Stimulated activated naive CD8-positive, alpha-beta T cell treated with anti-CD3 and anti-CD28 coated beads, Interleukin-15, Interleukin-2, amounts not matched to agents 100 ng/mL and 50 ng/mL, for 24 hours (primary cell): ENCODE results near the gene C9orf152.
"Not testable (repeated sequence)": the region's sequence is repeated elsewhere in the genome, so short reads cannot be mapped to it uniquely, and the experiment has no call there.

ENCODE experiments used
- H3K27ac Mint-ChIP-seq: one replicate; pipeline ENCODE4 v1.8.0; 2021; ENCODE audit warnings: mild to moderate bottlenecking, mixed read lengths
- H3K27me3 Mint-ChIP-seq: one replicate; pipeline ENCODE4 v1.8.0; 2021; ENCODE audit warnings: mixed read lengths
- H3K36me3 Mint-ChIP-seq: one replicate; pipeline ENCODE4 v1.8.0; 2021; ENCODE audit warnings: low read depth, mixed read lengths
- H3K4me1 Mint-ChIP-seq: one replicate; pipeline ENCODE4 v1.8.0; 2021; ENCODE audit warnings: low read depth, mixed read lengths
- H3K4me3 Mint-ChIP-seq: one replicate; pipeline ENCODE4 v1.8.0; 2021; ENCODE audit warnings: mild to moderate bottlenecking, mixed read lengths
- H3K9me3 Mint-ChIP-seq: one replicate; pipeline ENCODE4 v1.8.0; 2021; ENCODE audit warnings: mixed read lengths

Gene C9orf152

DNA sequence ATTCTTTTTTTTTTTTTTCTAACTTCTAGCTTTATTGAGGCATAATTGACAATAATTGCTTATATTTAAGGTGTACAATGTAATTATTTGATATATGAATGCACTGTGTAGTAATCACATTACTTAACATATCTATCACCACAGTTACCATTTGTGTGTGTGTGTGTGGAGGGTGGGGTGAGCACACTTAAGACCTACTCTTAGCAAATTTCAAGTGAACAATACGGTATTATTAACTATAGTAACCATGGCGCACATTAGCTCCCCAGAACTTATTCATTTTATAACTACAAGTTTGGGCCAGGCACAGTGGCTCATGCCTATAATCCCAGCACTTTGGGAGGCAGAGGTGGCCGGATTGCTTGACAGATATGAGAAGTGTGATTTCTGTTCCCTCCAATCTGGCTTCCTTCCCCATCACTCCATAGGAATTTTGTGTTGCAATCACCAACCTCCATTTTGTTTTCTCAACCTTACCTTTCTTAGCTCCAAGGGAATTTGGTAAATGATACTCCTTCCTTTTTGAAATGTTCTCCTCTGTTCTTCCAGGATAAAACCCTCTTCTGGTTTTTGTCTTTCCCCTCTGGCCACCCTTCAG is 33.4 kb upstream of the C9orf152 start:
- Mint-ChIP-seq H3K9me3 (no peaks in the 10 kb centered on the region), H3K4me3 (no peak overlapping the region), H3K4me1 (no peaks in the 10 kb centered on the region), H3K36me3 (peaks cover 30% of the 10 kb centered on the region), H3K27me3 (peaks cover 3% of the 10 kb centered on the region), H3K27ac (no peak overlapping the region)

- Mint-ChIP-seq H3K4me1 (no peaks in the 10 kb centered on the region), H3K4me3 (no peak overlapping the region), H3K36me3 (peaks cover 23% of the 10 kb centered on the region), H3K27me3 (peaks cover 4% of the 10 kb centered on the region), H3K9me3 (no peaks in the 10 kb centered on the region), H3K27ac (no peak overlapping the region)
These were observed 32.2 kb upstream of the C9orf152 start for GRCh38 chr9:110240198-110240597.

- H3K9me3 Mint-ChIP-seq, result no peaks in the 10 kb centered on the region
- H3K4me3 Mint-ChIP-seq, result no peak overlapping the region
- H3K27ac Mint-ChIP-seq, result no peak overlapping the region
- H3K4me1 Mint-ChIP-seq, result no peaks in the 10 kb centered on the region
- no peaks in the 10 kb centered on the region for H3K27me3 Mint-ChIP-seq
- no peaks in the 10 kb centered on the region for H3K36me3 Mint-ChIP-seq
These were observed 20.4 kb upstream of the C9orf152 start for GRCh38 chr9:110228321-110228720.

DNA sequence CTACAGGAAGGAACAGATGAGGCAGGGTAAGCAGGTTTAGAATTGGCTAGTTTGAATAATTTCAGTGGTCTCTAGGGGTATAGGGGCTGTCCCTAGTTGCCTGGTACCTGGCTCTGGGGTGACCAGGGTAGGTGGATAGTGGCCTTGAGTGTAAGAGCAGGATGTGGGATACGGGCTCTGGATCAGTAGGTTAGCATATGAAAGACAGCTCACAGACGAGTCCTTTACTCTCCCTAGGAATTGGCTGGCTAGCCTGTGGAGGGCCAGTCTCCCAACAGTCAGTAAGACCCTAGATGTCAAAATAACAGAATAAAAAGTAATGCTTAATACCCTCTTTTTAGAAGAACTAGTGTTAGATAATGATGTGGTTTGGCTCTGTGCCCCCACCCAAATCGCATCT is 16.6 kb upstream of the C9orf152 start:
- H3K36me3 Mint-ChIP-seq, result no peaks in the 10 kb centered on the region
- no peak overlapping the region for H3K4me3 Mint-ChIP-seq
- H3K4me1 Mint-ChIP-seq, result no peaks in the 10 kb centered on the region
- H3K27me3 Mint-ChIP-seq, result no peaks in the 10 kb centered on the region
- no peaks in the 10 kb centered on the region for H3K9me3 Mint-ChIP-seq
- no peak overlapping the region for H3K27ac Mint-ChIP-seq

DNA sequence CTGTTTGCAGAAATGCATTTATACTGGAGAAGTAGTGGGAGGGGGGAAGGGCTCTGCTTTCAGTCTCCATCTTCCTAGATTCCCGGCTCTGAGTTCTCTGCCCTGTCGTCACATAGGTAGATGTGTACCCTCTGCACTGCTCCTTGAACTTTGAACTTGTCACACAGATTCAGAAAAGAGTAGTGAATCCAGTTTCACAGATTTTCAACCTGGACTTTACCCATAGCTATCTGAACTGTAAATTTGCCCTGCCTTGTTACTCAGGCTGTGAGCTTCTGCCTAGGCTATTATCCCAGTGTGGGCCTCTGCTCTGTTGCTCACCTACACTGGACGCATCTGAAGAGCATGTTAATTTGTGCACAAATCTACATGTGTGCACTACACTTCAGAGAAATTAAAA is 12.8 kb upstream of the C9orf152 start:
- Mint-ChIP-seq H3K4me1 (no peaks in the 10 kb centered on the region), H3K36me3 (no peaks in the 10 kb centered on the region), H3K4me3 (no peak overlapping the region), H3K9me3 (no peaks in the 10 kb centered on the region), H3K27me3 (no peaks in the 10 kb centered on the region), H3K27ac (no peak overlapping the region)

- Mint-ChIP-seq H3K27me3 (no peaks in the 10 kb centered on the region), H3K36me3 (no peaks in the 10 kb centered on the region), H3K27ac (no peak overlapping the region), H3K4me3 (no peak overlapping the region), H3K9me3 (no peaks in the 10 kb centered on the region), H3K4me1 (no peaks in the 10 kb centered on the region)
These were observed 9.7 kb upstream of the C9orf152 start for GRCh38 chr9:110217656-110218099.

DNA sequence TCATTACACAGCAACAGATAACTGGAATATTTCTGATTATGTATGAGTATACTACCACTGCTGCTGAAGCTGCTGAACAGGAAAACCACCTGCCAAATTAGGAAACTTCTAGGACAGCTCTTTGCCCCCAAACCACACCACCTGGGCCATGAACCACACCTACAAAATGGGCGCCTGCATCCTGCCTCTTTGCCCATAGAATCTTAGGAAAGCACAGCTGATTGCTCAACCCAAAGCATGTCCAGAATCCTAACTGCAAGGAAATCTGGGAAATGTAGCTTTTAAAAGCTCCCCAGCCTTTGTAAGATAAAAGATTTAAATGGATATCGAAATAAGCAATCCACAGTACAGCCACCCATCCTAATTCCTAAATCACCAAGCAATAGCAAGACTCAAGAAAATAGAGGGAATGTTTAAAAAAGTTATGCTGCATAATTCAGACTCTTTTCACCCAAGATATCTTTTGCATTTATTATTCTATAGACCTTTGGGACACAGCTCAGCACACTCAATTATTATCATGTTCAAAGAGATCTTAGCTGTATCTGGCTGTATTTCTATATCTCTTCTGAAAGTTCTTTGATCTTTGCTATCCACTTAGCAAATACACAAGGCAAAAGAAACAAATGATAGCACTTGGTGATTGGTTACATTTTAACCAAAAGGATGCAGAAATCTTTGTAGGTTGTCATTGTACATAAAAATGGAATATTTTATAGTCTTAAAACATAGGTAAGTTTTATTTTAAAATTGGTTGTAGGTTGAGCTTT is 6.8 kb upstream of the C9orf152 start:
- Mint-ChIP-seq H3K27me3 (no peaks in the 10 kb centered on the region), H3K27ac (no peak overlapping the region), H3K4me3 (no peak overlapping the region), H3K4me1 (no peaks in the 10 kb centered on the region), H3K36me3 (no peaks in the 10 kb centered on the region), H3K9me3 (no peaks in the 10 kb centered on the region)

DNA sequence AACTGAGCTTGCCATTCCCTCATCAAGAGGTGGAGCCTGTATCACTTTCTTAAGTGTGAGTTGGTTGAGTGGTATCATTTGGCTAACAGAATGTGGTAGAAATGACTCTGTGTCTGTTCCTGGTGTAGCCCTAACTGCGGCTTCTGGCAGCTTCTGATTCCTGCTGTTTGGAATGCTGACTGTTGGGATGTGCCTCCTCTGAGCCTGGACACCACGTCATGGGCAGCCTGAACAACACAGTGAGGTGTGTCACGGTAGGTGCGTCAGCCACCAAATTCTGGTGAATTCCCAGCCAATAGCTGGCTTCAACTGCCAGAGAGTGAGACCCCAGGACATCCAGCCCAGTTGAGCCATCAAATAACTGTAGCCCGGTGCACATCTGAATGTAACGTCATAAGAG is 6.1 kb upstream of the C9orf152 start:
- Mint-ChIP-seq H3K4me3 (no peak overlapping the region), H3K4me1 (no peaks in the 10 kb centered on the region), H3K36me3 (no peaks in the 10 kb centered on the region), H3K27ac (no peak overlapping the region), H3K27me3 (no peaks in the 10 kb centered on the region), H3K9me3 (no peaks in the 10 kb centered on the region)

- Mint-ChIP-seq H3K36me3 (no peaks in the 10 kb centered on the region), H3K9me3 (no peaks in the 10 kb centered on the region), H3K4me3 (no peak overlapping the region), H3K27ac (no peak overlapping the region), H3K27me3 (no peaks in the 10 kb centered on the region), H3K4me1 (no peaks in the 10 kb centered on the region)
These were observed 5.6 kb upstream of the C9orf152 start for GRCh38 chr9:110213413-110214044.

GRCh38 chr9:110207071-110207641 is 803 bp downstream of the C9orf152 start:
- H3K27ac Mint-ChIP-seq, result no peak overlapping the region

DNA sequence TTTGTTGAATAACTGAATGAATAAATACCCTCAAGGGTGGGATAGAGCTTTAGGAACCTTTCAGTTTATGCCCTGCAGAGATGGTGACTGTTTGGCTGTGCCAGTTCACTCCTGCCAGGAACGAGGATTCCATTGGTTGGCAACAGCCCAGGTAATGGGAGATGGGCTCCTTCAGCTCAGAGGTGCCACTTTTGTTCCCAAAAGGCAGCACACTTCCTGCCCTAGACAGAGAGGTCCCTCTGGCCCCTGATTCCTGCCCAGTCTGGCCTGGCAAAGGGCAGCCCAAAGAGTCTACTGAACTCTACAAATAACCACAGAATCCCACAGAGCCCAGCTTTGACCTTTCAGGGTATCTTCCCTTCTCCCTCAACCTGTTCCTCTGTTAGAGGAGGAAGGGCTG is 1.6 kb downstream of the C9orf152 start:
- Mint-ChIP-seq H3K27me3 (peaks cover 11% of the 10 kb centered on the region), H3K36me3 (no peaks in the 10 kb centered on the region), H3K4me3 (no peak overlapping the region), H3K4me1 (no peaks in the 10 kb centered on the region), H3K27ac (no peak overlapping the region), H3K9me3 (no peaks in the 10 kb centered on the region)

More at GRCh38 chr9:110207071-110207641, 803 bp downstream of the C9orf152 start:
- H3K4me3 Mint-ChIP-seq, result no peak overlapping the region
- no peaks in the 10 kb centered on the region for H3K36me3 Mint-ChIP-seq
- H3K27me3 Mint-ChIP-seq, result peaks cover 6% of the 10 kb centered on the region
- no peaks in the 10 kb centered on the region for H3K4me1 Mint-ChIP-seq
- no peaks in the 10 kb centered on the region for H3K9me3 Mint-ChIP-seq

GRCh38 chr9:110205612-110206011 is 2.3 kb downstream of the C9orf152 start:
- H3K9me3 Mint-ChIP-seq, H3K36me3 Mint-ChIP-seq, H3K4me1 Mint-ChIP-seq, H3K27ac Mint-ChIP-seq, H3K4me3 Mint-ChIP-seq: not testable (repeated sequence)
- H3K27me3 Mint-ChIP-seq, result peaks cover 11% of the 10 kb centered on the region

- no peaks in the 10 kb centered on the region for H3K9me3 Mint-ChIP-seq
- no peaks in the 10 kb centered on the region for H3K36me3 Mint-ChIP-seq
- no peak overlapping the region for H3K4me3 Mint-ChIP-seq
- H3K27me3 Mint-ChIP-seq, result peaks cover 11% of the 10 kb centered on the region
- H3K4me1 Mint-ChIP-seq, result no peaks in the 10 kb centered on the region
- no peak overlapping the region for H3K27ac Mint-ChIP-seq
These were observed 5.7 kb downstream of the C9orf152 start for GRCh38 chr9:110202232-110202631.

GRCh38 chr9:110199643-110200042 is 8.3 kb downstream of the C9orf152 start:
- no peaks in the 10 kb centered on the region for H3K9me3 Mint-ChIP-seq
- no peak overlapping the region for H3K4me3 Mint-ChIP-seq
- peaks cover 5% of the 10 kb centered on the region for H3K27me3 Mint-ChIP-seq
- no peak overlapping the region for H3K27ac Mint-ChIP-seq
- H3K4me1 Mint-ChIP-seq, result no peaks in the 10 kb centered on the region
- H3K36me3 Mint-ChIP-seq, result no peaks in the 10 kb centered on the region

GRCh38 chr9:110198357-110198756 is 9.6 kb downstream of the C9orf152 start:
- H3K36me3 Mint-ChIP-seq, result no peaks in the 10 kb centered on the region
- no peaks in the 10 kb centered on the region for H3K4me1 Mint-ChIP-seq
- no peak overlapping the region for H3K27ac Mint-ChIP-seq
- peaks cover 5% of the 10 kb centered on the region for H3K27me3 Mint-ChIP-seq
- H3K9me3 Mint-ChIP-seq, result no peaks in the 10 kb centered on the region
- H3K4me3 Mint-ChIP-seq, result no peak overlapping the region
